ENCODE measurements around the gene RIPPLY1.

GRCh38 chrX:106862972-106863688 is 40.0 kb downstream of the RIPPLY1 start:
- no peak for TF ChIP-seq POLR2A (IDR thresholded peaks at IDR 0.05)
- peak in 3 of 6 experiments; percentile 10 to 20 (median 14) for TF ChIP-seq CTCF (IDR thresholded peaks at IDR 0.05)
